Right cardiac atrium (tissue), 5 donors: ENCODE results near the gene ARHGAP27. TPM values are rescaled to one million over a fixed set of nuclear protein-coding genes. Genes with fewer than 3 reads are reported as not detected.
A peak's percentile ranks its signal among the peaks of the same experiment; 100 is the strongest.
"Not testable (repeated sequence)": the region's sequence is repeated elsewhere in the genome, so short reads cannot be mapped to it uniquely, and the experiment has no call there.

Experiments
- ATAC-seq, 2 donors: fragments of 200-7000 bp; cut with Tn5 transposase; one replicate each; pipeline versions ENCODE4 v1.8.0 to v1.9.1; 2020; ENCODE audit warnings: moderate library complexity in 2 of 2, mild to moderate bottlenecking in 1 of 2
- DNase-seq, 3 donors: peaks; one replicate each; pipeline ENCODE4 v3.0.0-alpha.2; 2020
- H3K27ac ChIP-seq: one replicate; pipeline ENCODE4 v1.5.1; 2013; ENCODE audit warnings: mild to moderate bottlenecking, low read length, control low read depth, moderate library complexity
- H3K27me3 ChIP-seq: one replicate; pipeline ENCODE4 v1.6.1; 2013; ENCODE audit not compliant: control insufficient read depth, insufficient read depth
- H3K4me1 ChIP-seq: one replicate; pipeline ENCODE4 v1.6.1; 2013; ENCODE audit warnings: low read length; ENCODE audit not compliant: control insufficient read depth, insufficient read depth
- H3K4me3 ChIP-seq: one replicate; pipeline ENCODE4 v1.5.1; 2013; ENCODE audit warnings: low read length, control low read depth
- H3K9me3 ChIP-seq: one replicate; pipeline ENCODE4 v1.6.1; 2013; ENCODE audit warnings: low read length; ENCODE audit not compliant: control insufficient read depth
- WGBS: extraction: QIAGEN DNeasy Blood & Tissue Kit; methylation state at CpG from one replicate; pipeline ENCODE4 v1.1.7; 2013; 5-methylcytosine and 5-hydroxymethylcytosine counted together
- intact Hi-C, 4 donors: fragments of 100-400 bp; cut with DNase I; formaldehyde crosslinking; loops; one replicate each; pipeline versions ENCODE4 v1.11.0 to v1.14.0; 2022 to 2023
- polyA plus RNA-seq: library from polyadenylated mRNA; stranded (reverse); fragments of 200-250 nt; gene quantifications from one replicate; pipeline ENCODE4 v1.2.3, GENCODE V29; 2013
- total RNA-seq, 4 donors: library from RNA; stranded (reverse); fragmentation: NEBNext Ultra II Directional; extraction: Animal tissue kit (Norgen Biotek cat#: 25700); gene quantifications; one replicate each; pipeline ENCODE4 v1.2.1, GENCODE V29; 2021
- donor health status: healthy with polysubstance abuse.
- donor health status: DM: no; HTN: yes; CAD: no.
- donor health status: DM: no; HTN: no; CAD: no.
- donor health status: DM: no; HTN: yes; CAD: no; lungs with severe emphysema.
- donor health status: DM: yes; HTN: yes; CAD: no.

The ARHGAP27 gene
- total and polyA plus RNA-seq, 5 donors = 25.1 to 32.0 (median 26.8) TPM

- intact Hi-C loops, H3K9me3 ChIP-seq, H3K27me3 ChIP-seq, H3K4me1 ChIP-seq, H3K4me3 ChIP-seq, DNase-seq: not testable (repeated sequence)
- ATAC-seq = peak; percentile 73 to 85
- WGBS = 46% methylated on average over 16 of the region's 16 CpGs
- H3K27ac ChIP-seq = peak overlapping the region; percentile 17
Measured at GRCh38 chr17:45445901-45446743, 13.5 kb upstream of the ARHGAP27 start.

GRCh38 chr17:45444856-45445820, 12.5 kb upstream of the ARHGAP27 start:
- H3K4me1 ChIP-seq, H3K4me3 ChIP-seq, H3K27ac ChIP-seq, H3K27me3 ChIP-seq, ATAC-seq, intact Hi-C loops, H3K9me3 ChIP-seq, DNase-seq: not testable (repeated sequence)
- 83% methylated on average over 21 of the region's 21 CpGs for WGBS

- H3K27ac ChIP-seq, intact Hi-C loops, ATAC-seq, DNase-seq, H3K27me3 ChIP-seq, H3K9me3 ChIP-seq, H3K4me1 ChIP-seq, H3K4me3 ChIP-seq: not testable (repeated sequence)
- 83% methylated on average over 10 of the region's 10 CpGs for WGBS
Measured at GRCh38 chr17:45444301-45444700, 11.6 kb upstream of the ARHGAP27 start.

- not testable (repeated sequence) for ATAC-seq
Measured at GRCh38 chr17:45443371-45444260, 10.9 kb upstream of the ARHGAP27 start.

GRCh38 chr17:45441526-45442310, 9.0 kb upstream of the ARHGAP27 start:
- no peak for ATAC-seq
- 71% methylated on average over 14 of the region's 14 CpGs for WGBS
- H3K4me3 ChIP-seq = no peak overlapping the region
- no peaks in the 10 kb centered on the region for H3K9me3 ChIP-seq
- no peaks in the 10 kb centered on the region for H3K4me1 ChIP-seq
- no peak for DNase-seq
- H3K27me3 ChIP-seq = no peaks in the 10 kb centered on the region
- intact Hi-C loops = no loop called here
- H3K27ac ChIP-seq = no peak overlapping the region

More at GRCh38 chr17:45443371-45444260, 10.9 kb upstream of the ARHGAP27 start:
- H3K27me3 ChIP-seq, intact Hi-C loops, H3K4me1 ChIP-seq, H3K27ac ChIP-seq, H3K9me3 ChIP-seq, H3K4me3 ChIP-seq, DNase-seq: not testable (repeated sequence)
- WGBS = 85% methylated on average over 10 of the region's 10 CpGs

GRCh38 chr17:45440839-45441515, 8.3 kb upstream of the ARHGAP27 start:
- 70% methylated on average over 7 of the region's 7 CpGs for WGBS
- ATAC-seq, H3K4me1 ChIP-seq, intact Hi-C loops, H3K27ac ChIP-seq, H3K4me3 ChIP-seq, DNase-seq, H3K27me3 ChIP-seq, H3K9me3 ChIP-seq: not testable (repeated sequence)

GRCh38 chr17:45440161-45440778, 7.6 kb upstream of the ARHGAP27 start:
- intact Hi-C loops = no loop called here
- H3K9me3 ChIP-seq = no peaks in the 10 kb centered on the region
- ATAC-seq (no peak), DNase-seq (no peak)
- H3K4me3 ChIP-seq = no peak overlapping the region
- no peak overlapping the region for H3K27ac ChIP-seq
- H3K4me1 ChIP-seq = no peaks in the 10 kb centered on the region
- no peaks in the 10 kb centered on the region for H3K27me3 ChIP-seq
- WGBS = 77% methylated on average over 10 of the region's 10 CpGs

- Histone ChIP-seq H3K27ac (no peak overlapping the region), H3K27me3 (no peaks in the 10 kb centered on the region), H3K9me3 (no peaks in the 10 kb centered on the region), H3K4me1 (no peaks in the 10 kb centered on the region), H3K4me3 (no peak overlapping the region)
- ATAC-seq (peak in 1 of 2 donors; percentile 5), DNase-seq (no peak)
- 88% methylated on average over 11 of the region's 11 CpGs for WGBS
- intact Hi-C loops = no loop called here
Measured at GRCh38 chr17:45438931-45439610, 6.4 kb upstream of the ARHGAP27 start.
